Fibroblast of mammary gland (primary cell): ENCODE data around the gene TLE4.
A peak's percentile ranks its signal among the peaks of the same experiment; 100 is the strongest.

Source experiments
- DNase-seq: peaks from one replicate; pipeline ENCODE4 v3.0.0-alpha.2; 2010; ENCODE audit warnings: low read depth
- H3K4me3 ChIP-seq: 2 replicates; pipeline ENCODE4 v1.5.1; 2011; ENCODE audit warnings: low read depth, mild to moderate bottlenecking, low read length, moderate library complexity; ENCODE audit not compliant: control insufficient read depth
- TF ChIP-seq, protein P1 (sequence below): conservative IDR thresholded peaks from 2 replicates; pipeline ENCODE4 v1.5.1; 2011; ENCODE audit warnings: low read depth, low read length, inconsistent platforms; ENCODE audit not compliant: control insufficient read depth, insufficient read depth

TLE4 gene

DNA sequence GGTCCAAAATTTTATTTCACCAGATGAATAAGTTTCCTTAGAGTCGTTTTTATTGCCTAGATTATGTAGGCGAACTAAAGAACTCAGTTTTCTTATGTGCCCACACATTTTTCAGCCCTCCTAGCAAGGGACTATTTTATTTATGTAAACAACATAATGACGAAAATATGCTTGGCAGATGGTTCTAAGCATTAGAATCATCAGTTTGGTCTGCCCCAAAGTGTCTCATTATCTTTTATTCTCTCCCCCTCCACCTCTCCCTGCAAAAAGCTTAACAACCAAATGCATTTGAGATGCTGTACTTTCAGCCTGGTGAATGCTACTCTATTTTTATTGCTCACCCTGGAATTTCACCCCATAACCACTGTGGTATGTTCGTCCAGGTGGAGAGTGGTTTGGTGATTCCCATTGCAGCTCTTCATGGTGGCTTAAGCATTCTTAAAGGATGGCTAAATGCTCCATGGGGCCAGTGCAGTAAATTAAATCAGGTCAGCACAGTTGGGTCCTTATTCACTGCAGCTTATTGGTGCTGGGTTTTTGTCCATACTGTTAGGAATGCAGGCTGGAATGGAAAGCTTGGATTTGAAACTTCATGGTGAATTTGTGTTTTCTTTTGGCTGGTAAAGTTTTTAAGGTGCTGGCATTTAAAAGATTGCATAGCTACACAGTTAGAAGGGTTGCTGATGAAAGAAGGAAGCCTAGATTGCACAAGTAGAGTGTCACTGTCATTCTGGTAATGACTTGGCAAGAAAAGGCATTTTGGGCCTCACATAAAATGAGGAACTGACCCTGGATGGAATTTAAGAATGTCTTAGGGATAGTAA, 39.2 kb downstream of the TLE4 start:
- TF ChIP-seq, protein P1, sequence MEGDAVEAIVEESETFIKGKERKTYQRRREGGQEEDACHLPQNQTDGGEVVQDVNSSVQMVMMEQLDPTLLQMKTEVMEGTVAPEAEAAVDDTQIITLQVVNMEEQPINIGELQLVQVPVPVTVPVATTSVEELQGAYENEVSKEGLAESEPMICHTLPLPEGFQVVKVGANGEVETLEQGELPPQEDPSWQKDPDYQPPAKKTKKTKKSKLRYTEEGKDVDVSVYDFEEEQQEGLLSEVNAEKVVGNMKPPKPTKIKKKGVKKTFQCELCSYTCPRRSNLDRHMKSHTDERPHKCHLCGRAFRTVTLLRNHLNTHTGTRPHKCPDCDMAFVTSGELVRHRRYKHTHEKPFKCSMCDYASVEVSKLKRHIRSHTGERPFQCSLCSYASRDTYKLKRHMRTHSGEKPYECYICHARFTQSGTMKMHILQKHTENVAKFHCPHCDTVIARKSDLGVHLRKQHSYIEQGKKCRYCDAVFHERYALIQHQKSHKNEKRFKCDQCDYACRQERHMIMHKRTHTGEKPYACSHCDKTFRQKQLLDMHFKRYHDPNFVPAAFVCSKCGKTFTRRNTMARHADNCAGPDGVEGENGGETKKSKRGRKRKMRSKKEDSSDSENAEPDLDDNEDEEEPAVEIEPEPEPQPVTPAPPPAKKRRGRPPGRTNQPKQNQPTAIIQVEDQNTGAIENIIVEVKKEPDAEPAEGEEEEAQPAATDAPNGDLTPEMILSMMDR, result no peak
- peak; percentile 88 for DNase-seq
- H3K4me3 ChIP-seq, result no peak overlapping the region

DNA sequence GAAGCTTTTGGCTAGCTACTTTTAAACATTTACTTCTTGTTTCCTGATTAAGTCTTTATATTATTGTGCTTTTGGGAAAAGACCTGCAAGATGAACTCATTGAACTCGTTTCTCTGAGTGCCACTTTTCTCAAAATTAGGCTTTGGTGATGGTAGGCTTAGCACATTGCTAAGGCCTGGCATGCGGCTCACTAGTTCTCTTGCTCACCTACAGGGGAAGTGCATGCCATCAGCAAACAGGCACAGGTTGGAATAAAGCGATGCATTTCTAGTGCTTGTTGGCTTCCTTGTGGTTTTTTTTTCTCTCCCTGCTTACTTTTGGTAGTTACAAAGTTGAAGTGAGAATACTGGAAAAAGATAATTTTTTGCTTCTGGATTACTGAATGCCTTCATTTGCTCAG, 41.4 kb downstream of the TLE4 start:
- no peak overlapping the region for H3K4me3 ChIP-seq
- TF ChIP-seq, protein P1, result no peak

DNA sequence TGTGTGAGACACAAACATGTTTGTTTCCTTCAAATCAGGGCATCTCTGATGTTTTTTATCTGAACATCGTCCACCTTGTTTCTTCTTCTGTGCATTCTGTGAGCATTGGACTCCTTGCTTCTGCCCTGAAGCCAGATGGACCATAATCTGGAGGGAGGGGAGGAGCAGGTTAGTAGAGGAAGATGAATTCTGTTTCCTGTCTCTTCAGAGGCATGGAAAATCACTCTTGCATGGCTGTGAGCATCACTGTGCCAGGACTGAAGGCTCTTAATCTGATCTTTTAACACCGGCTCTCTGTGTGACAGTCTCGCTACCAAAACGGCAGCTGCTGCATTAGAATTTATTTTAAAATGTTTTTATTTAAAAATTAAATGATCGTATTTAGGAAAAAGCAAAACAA, 43.3 kb downstream of the TLE4 start:
- DNase-seq, result no peak
- no peak overlapping the region for H3K4me3 ChIP-seq
- TF ChIP-seq, protein P1, result no peak

More for the DNA sequence above, 41.4 kb downstream of the TLE4 start:
- DNase-seq, result no peak

DNA sequence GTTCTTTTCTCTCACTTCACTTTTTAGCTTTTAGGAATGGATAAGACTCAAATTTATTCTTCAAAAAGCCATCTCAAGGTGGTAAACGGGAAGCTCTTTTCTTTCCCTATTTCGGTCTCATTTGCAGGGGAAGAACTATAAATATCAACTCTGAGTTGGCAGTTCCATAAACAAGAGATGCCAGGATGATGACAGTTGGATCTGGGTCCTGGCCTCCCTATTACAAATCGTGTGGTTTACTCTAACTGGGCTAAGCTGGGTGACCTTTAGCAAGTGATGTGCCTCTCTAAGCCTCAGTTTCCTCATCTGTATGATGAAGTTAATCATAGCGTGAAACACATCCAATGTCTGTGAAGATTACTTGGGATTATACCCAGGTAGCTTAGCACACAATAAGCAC, 44.2 kb downstream of the TLE4 start:
- TF ChIP-seq, protein P1, result no peak
- DNase-seq, result peak; percentile 27
- H3K4me3 ChIP-seq, result no peak overlapping the region

DNA sequence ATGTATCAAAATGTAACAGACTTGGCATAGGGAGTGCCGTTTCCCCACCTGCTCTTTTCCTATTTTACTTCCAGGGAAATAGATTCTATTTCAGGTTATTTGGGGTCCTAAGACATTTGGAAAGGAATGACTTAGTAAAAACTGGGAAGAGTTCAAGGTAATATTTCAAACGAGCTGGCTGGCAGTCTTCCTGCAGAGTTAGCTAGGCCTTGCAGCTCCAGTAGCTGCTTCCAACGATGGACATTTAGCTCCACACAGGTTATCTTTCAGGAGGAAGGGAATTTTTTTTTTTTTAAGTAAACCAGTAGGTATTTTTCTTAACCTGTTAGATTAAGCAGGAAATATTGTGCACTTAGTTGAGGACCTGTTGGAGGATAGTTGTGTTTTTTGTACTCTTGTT, 45.2 kb downstream of the TLE4 start:
- H3K4me3 ChIP-seq, result no peak overlapping the region
- no peak for DNase-seq
- TF ChIP-seq, protein P1, result no peak

DNA sequence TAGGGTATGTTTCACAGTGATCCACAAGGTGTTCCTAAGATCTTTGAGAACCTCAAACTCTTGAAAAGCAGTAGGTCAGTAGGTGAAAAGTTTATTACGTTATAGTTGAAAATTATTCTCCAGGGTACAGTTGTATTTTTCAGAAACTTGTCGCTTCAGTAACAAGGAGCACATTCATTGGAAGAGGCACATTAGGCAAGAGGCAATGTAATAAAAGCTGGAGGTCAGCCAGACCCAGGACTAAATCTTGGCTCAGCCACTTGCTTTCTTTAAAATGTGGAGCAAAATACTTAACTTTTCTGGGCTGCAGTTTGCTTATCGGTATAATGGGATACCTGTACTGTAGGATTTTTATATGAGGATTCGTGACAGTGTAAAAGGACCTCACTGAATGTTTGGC, 45.6 kb downstream of the TLE4 start:
- no peak overlapping the region for H3K4me3 ChIP-seq
- TF ChIP-seq, protein P1, result no peak
- DNase-seq, result peak; percentile 76

DNA sequence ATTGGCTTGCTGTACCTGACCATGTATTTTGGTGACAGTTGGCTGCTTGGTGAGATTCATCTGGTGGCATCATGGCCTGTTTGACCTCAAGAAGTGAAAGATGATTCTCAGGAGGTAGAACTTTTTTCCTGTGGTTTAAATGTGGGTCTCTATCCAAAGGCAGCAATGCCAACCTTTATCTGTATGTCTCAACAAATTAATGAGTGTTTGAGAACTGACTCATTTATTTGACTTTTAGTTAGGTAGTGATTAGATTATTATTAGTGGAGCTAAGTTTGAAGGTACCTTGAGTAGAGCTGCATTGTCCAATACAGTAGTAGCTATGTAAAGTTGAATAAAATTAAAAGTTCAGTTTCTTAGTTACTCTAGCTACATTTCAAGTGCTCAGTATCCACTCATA, 48.2 kb downstream of the TLE4 start:
- no peak overlapping the region for H3K4me3 ChIP-seq
- TF ChIP-seq, protein P1, result no peak
- DNase-seq, result no peak
